Calu3 (cell line): ENCODE results near the gene RPL10. TPM values are rescaled to one million over a fixed set of nuclear protein-coding genes. Genes with fewer than 3 reads are reported as not detected.

ENCODE experiments used
- BruUV-seq: library from RNA; stranded (reverse); fragments of 400-500 nt; replicated peaks from 2 replicates; lab custom pipeline; 2021; lab: Mats Ljungman, UMichigan
- CTCF ChIA-PET: fragments of 300-600 bp; sonication (Branson Sonifier 250); formaldehyde crosslinking; loops from one replicate; lab custom pipeline; 2022; ENCODE audit warnings: antibody characterized with exemption; lab: Charles Lee
- DNase-seq: peaks from one replicate; pipeline ENCODE4 v3.0.0; 2022
- H3K27ac Mint-ChIP-seq: one replicate; pipeline ENCODE4 v1.8.0; 2022; ENCODE audit warnings: mixed read lengths; ENCODE audit not compliant: unreplicated experiment
- H3K27me3 Mint-ChIP-seq: one replicate; pipeline ENCODE4 v1.8.0; 2022; ENCODE audit warnings: mixed read lengths; ENCODE audit not compliant: unreplicated experiment
- H3K36me3 Mint-ChIP-seq: one replicate; pipeline ENCODE4 v1.8.0; 2022; ENCODE audit warnings: mild to moderate bottlenecking, moderate library complexity, mixed read lengths; ENCODE audit not compliant: insufficient read depth, unreplicated experiment
- H3K4me1 Mint-ChIP-seq: one replicate; pipeline ENCODE4 v1.8.0; 2022; ENCODE audit warnings: mild to moderate bottlenecking, low read depth, mixed read lengths; ENCODE audit not compliant: unreplicated experiment
- H3K4me3 Mint-ChIP-seq: one replicate; pipeline ENCODE4 v1.8.0; 2022; ENCODE audit warnings: mild to moderate bottlenecking, low read depth, moderate library complexity, mixed read lengths; ENCODE audit not compliant: unreplicated experiment
- H3K9me3 Mint-ChIP-seq: one replicate; pipeline ENCODE4 v1.8.0; 2022; ENCODE audit warnings: low read depth, mixed read lengths; ENCODE audit not compliant: unreplicated experiment
- intact Hi-C: fragments of 100-400 bp; cut with micrococcal nuclease; formaldehyde crosslinking; loops from one replicate; pipeline ENCODE4 v1.10.0; 2022; ENCODE audit not compliant: unreplicated experiment
- total RNA-seq: library from RNA; stranded (reverse); gene quantifications from 2 replicates; pipeline ENCODE4 v1.2.3, GENCODE V29; 2022
- TF ChIP-seq, protein P1 (sequence below): fragments of 200-600 bp; IDR thresholded peaks from one replicate; pipeline ENCODE4 v1.8.0; 2022; ENCODE audit warnings: antibody characterized with exemption; ENCODE audit not compliant: unreplicated experiment

Gene RPL10
- total RNA-seq, 1 experiment from 2014 or later: 1,495 TPM

DNA sequence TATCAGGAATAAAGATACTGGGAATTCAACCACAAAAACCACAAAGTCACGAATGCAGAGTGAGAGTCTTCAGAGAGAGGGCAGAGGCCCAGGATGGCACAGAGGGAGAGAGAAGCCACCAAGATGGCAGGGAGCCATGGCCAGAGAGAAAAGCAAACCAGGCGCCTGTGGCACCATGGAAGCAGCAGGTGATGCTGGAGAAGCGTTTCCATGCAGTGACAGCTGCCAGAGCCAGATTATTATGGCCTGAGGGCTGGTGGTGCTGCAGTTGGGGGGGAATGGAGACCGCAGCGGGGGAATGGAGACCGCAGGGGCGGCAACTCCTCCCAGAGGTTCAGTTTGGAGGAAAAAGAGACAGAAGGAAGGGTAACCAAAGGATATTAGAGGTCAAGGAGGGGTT lies 19.0 kb downstream of the RPL10 start:
- no TSS peak for BruUV-seq
- TF ChIP-seq, protein P1, sequence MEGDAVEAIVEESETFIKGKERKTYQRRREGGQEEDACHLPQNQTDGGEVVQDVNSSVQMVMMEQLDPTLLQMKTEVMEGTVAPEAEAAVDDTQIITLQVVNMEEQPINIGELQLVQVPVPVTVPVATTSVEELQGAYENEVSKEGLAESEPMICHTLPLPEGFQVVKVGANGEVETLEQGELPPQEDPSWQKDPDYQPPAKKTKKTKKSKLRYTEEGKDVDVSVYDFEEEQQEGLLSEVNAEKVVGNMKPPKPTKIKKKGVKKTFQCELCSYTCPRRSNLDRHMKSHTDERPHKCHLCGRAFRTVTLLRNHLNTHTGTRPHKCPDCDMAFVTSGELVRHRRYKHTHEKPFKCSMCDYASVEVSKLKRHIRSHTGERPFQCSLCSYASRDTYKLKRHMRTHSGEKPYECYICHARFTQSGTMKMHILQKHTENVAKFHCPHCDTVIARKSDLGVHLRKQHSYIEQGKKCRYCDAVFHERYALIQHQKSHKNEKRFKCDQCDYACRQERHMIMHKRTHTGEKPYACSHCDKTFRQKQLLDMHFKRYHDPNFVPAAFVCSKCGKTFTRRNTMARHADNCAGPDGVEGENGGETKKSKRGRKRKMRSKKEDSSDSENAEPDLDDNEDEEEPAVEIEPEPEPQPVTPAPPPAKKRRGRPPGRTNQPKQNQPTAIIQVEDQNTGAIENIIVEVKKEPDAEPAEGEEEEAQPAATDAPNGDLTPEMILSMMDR: no peak
- peaks cover 41% of the 10 kb centered on the region for H3K36me3 Mint-ChIP-seq
- DNase-seq: no peak
- CTCF ChIA-PET: no interaction called here
- no peak overlapping the region for H3K4me3 Mint-ChIP-seq
- intact Hi-C loops: no loop called here
- no peaks in the 10 kb centered on the region for H3K4me1 Mint-ChIP-seq
- H3K9me3 Mint-ChIP-seq: no peaks in the 10 kb centered on the region
- H3K27me3 Mint-ChIP-seq: no peaks in the 10 kb centered on the region
- H3K27ac Mint-ChIP-seq: no peak overlapping the region

DNA sequence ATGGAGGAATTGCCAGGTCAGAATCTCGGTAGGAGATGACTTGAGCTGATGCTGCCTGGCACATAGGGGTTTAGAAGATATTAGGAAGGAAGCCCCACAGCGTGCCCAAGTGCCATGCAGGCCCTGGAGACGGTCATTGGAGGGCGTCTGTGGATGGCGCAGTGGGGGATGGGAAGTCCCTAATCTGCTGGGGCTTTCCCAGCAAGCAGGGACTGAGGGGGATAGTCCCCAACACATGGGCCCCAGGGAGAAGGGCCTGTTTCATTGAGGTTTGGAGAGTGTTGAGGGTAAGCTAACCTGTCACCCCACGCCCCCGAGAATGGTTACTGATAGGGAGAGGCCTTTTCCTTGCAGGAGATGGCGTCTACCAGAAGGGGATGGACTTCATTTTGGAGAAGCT lies 21.0 kb downstream of the RPL10 start:
- TF ChIP-seq, protein P1: no peak
- BruUV-seq: no TSS peak
- no peaks in the 10 kb centered on the region for H3K27me3 Mint-ChIP-seq
- H3K4me3 Mint-ChIP-seq: no peak overlapping the region
- DNase-seq: no peak
- intact Hi-C loops: no loop called here
- CTCF ChIA-PET: no interaction called here
- no peaks in the 10 kb centered on the region for H3K9me3 Mint-ChIP-seq
- no peaks in the 10 kb centered on the region for H3K4me1 Mint-ChIP-seq
- no peak overlapping the region for H3K27ac Mint-ChIP-seq
- H3K36me3 Mint-ChIP-seq: peaks cover 27% of the 10 kb centered on the region

DNA sequence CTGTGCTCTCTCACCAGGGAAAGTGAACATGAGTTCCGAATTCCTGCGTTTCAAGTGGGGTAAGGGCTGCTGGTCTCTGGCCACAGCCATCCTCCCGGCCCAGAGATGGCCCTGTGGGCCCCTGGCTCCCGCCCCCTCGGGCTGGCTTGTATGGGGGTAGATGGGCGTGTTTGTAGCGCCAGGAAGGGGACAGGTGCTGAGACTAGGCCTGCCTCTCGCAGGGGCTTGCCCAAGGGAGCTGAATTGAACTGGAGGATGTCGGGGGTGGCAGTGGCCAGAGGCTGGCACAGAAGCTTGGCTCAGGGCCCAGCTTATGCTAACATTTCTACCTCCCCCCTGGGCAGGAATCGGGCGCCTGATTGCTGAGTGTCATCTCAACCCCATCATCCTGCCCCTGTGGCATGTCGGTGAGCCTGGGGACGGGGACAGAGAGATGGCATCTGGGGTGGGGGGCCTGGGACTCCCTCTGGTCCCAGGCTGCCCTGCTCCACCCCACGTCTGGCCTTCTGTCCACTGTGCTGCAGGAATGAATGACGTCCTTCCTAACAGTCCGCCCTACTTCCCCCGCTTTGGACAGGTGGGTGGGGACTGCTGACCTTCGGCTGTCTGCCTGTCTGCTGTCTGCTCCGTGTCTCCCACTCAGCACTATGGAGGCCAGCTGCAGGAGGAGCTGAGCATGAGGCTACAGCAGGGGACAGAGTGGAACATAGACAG lies 21.7 kb downstream of the RPL10 start:
- intact Hi-C loops: no loop called here
- CTCF ChIA-PET: no interaction called here
- Mint-ChIP-seq H3K9me3 (no peaks in the 10 kb centered on the region), H3K27ac (no peak overlapping the region), H3K4me3 (no peak overlapping the region), H3K4me1 (no peaks in the 10 kb centered on the region), H3K27me3 (no peaks in the 10 kb centered on the region), H3K36me3 (peaks cover 30% of the 10 kb centered on the region)
- BruUV-seq: no TSS peak
- no peak for DNase-seq
- TF ChIP-seq, protein P1: no peak

DNA sequence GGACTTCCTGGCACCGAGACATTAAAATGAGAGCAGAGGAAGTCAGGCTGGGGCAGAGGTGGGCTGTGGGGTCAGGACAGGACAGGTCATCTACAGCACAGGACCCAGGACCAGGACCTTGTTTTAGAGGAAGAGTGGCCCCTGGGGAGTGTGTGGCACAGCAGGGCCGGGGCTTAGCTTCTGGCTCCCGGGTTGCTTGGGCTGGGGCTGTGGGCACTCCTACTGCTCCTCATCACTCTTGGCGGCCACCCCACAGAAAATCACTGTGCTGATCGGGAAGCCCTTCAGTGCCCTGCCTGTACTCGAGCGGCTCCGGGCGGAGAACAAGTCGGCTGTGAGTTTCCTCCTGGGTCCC lies 22.2 kb downstream of the RPL10 start:
- DNase-seq: no peak
- H3K4me1 Mint-ChIP-seq: no peaks in the 10 kb centered on the region
- no peak overlapping the region for H3K4me3 Mint-ChIP-seq
- intact Hi-C loops: no loop called here
- no peak overlapping the region for H3K27ac Mint-ChIP-seq
- CTCF ChIA-PET: no interaction called here
- H3K9me3 Mint-ChIP-seq: no peaks in the 10 kb centered on the region
- no peaks in the 10 kb centered on the region for H3K27me3 Mint-ChIP-seq
- TF ChIP-seq, protein P1: no peak
- no TSS peak for BruUV-seq
- H3K36me3 Mint-ChIP-seq: peaks cover 30% of the 10 kb centered on the region
